HepG2 (cell line): ENCODE measurements around the gene DAGLB.

Experiments used
- ELF1 ChIP-seq: sonication (generic); formaldehyde crosslinking; IDR thresholded peaks from 2 replicates; pipeline ENCODE4 v1.4.0; 2020; ENCODE audit warnings: missing genetic modification reagents
- GABPA ChIP-seq, 2 experiments: IDR thresholded peaks; 2 replicates each; pipeline ENCODE4 v1.6.1; 2011 to 2016; ENCODE audit warnings: low read depth in 2 of 2, low read length in 1 of 2, missing biosample characterization in 1 of 2, missing genetic modification characterization in 1 of 2
- HDAC6 ChIP-seq: fragments of 200-600 bp; sonication (generic); IDR thresholded peaks from 2 replicates; pipeline ENCODE4 v1.7.0; 2017; ENCODE audit warnings: mild to moderate bottlenecking, antibody characterized with exemption, low read length, low read depth
- NFRKB ChIP-seq: fragments of 450-650 bp; IDR thresholded peaks from 2 replicates; pipeline ENCODE4 v1.6.1; 2017
- POLR2A ChIP-seq, 2 experiments: IDR thresholded peaks; 2 replicates each; pipeline ENCODE4 v1.6.1; 2011; ENCODE audit warnings: low read depth in 2 of 2, low read length in 2 of 2, mild to moderate bottlenecking in 1 of 2, moderate library complexity in 1 of 2; ENCODE audit not compliant: insufficient read depth in 1 of 2
- SRF ChIP-seq: IDR thresholded peaks from 2 replicates; pipeline ENCODE4 v1.6.1; 2011; ENCODE audit warnings: mild to moderate bottlenecking, low read depth, low read length, moderate library complexity
- STAG1 ChIP-seq: sonication (generic); formaldehyde crosslinking; IDR thresholded peaks from 2 replicates; pipeline ENCODE4 v1.4.0; 2020; ENCODE audit warnings: missing genetic modification reagents
- ZNF263 ChIP-seq: sonication (generic); formaldehyde crosslinking; IDR thresholded peaks from 2 replicates; pipeline ENCODE4 v1.4.0; 2020; ENCODE audit warnings: missing genetic modification reagents
- ZNF549 ChIP-seq: sonication (generic); formaldehyde crosslinking; IDR thresholded peaks from 2 replicates; pipeline ENCODE4 v1.5.0; 2020; ENCODE audit warnings: missing genetic modification reagents
- TF ChIP-seq, protein P1 (sequence below): sonication (generic); formaldehyde crosslinking; IDR thresholded peaks from 2 replicates; pipeline ENCODE4 v1.5.0; 2020; ENCODE audit warnings: mild to moderate bottlenecking, missing genetic modification reagents, moderate library complexity
- TF ChIP-seq, protein P2 (sequence below): sonication (generic); formaldehyde crosslinking; IDR thresholded peaks from 2 replicates; pipeline ENCODE4 v1.4.0; 2020; ENCODE audit warnings: missing genetic modification reagents
- TF ChIP-seq, protein P3 (sequence below): sonication (generic); formaldehyde crosslinking; IDR thresholded peaks from 2 replicates; pipeline ENCODE4 v1.4.0; 2020; ENCODE audit warnings: missing genetic modification reagents, borderline replicate concordance

DNA sequence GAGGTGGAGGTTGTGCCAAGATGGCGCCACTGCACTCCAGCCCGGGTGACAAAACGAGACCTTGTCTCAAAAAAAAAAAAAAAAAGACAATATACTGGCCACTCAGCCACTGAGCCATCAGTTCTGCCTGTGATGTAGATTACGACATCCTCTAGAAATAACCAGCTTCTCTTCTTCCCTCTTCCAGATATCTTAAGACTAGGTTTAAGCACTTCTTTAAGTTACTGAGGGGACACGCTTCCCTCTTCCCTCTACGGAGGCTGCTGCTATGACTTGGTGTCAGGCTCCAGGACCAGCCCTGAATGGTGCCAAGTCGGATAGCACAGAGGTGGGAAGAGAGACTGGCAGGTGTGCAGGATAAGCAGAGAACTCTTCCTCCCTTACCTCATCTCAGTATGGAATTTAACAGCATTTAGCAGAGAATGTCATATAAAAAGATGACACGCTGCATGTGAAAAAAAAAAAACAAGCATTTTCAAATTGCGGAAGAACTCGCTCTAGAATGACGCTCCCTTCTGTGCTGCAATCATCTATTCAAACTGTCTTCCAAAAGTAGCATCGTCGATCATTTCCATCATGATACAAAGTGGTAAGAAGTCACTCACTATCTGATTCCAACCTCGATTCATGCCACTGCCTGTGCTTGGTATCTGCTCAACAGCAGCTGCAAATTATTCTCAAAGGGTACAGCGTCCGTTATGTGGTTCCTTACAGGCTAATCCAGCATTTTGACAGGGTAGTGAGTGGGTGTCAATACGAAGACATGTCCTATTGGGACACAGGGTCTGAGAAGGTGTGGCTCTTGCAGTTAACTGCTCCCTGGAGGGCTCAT is 13.8 kb downstream of the DAGLB start:
- TF ChIP-seq, protein P1, sequence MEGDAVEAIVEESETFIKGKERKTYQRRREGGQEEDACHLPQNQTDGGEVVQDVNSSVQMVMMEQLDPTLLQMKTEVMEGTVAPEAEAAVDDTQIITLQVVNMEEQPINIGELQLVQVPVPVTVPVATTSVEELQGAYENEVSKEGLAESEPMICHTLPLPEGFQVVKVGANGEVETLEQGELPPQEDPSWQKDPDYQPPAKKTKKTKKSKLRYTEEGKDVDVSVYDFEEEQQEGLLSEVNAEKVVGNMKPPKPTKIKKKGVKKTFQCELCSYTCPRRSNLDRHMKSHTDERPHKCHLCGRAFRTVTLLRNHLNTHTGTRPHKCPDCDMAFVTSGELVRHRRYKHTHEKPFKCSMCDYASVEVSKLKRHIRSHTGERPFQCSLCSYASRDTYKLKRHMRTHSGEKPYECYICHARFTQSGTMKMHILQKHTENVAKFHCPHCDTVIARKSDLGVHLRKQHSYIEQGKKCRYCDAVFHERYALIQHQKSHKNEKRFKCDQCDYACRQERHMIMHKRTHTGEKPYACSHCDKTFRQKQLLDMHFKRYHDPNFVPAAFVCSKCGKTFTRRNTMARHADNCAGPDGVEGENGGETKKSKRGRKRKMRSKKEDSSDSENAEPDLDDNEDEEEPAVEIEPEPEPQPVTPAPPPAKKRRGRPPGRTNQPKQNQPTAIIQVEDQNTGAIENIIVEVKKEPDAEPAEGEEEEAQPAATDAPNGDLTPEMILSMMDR (CRISPR knock-in tag): no peak
- TF ChIP-seq STAG1: no peak
- no peak for TF ChIP-seq POLR2A (IDR thresholded peaks at IDR 0.05; ENCODE audit: insufficient read depth in 1 of 2, low read depth in 2 of 2, low read length in 2 of 2)
- no peak for TF ChIP-seq ZNF263 (CRISPR knock-in tag)
- TF ChIP-seq NFRKB: no peak
- no peak for TF ChIP-seq GABPA (IDR thresholded peaks at IDR 0.05; ENCODE audit: low read depth, low read length)
- no peak for TF ChIP-seq GABPA (CRISPR knock-in tag; IDR thresholded peaks at IDR 0.05; ENCODE audit: low read depth)
- TF ChIP-seq, protein P2, sequence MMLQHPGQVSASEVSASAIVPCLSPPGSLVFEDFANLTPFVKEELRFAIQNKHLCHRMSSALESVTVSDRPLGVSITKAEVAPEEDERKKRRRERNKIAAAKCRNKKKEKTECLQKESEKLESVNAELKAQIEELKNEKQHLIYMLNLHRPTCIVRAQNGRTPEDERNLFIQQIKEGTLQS (CRISPR knock-in tag): no peak
- TF ChIP-seq ZNF549 (CRISPR knock-in tag): no peak
- no peak for TF ChIP-seq HDAC6
- TF ChIP-seq, protein P3, sequence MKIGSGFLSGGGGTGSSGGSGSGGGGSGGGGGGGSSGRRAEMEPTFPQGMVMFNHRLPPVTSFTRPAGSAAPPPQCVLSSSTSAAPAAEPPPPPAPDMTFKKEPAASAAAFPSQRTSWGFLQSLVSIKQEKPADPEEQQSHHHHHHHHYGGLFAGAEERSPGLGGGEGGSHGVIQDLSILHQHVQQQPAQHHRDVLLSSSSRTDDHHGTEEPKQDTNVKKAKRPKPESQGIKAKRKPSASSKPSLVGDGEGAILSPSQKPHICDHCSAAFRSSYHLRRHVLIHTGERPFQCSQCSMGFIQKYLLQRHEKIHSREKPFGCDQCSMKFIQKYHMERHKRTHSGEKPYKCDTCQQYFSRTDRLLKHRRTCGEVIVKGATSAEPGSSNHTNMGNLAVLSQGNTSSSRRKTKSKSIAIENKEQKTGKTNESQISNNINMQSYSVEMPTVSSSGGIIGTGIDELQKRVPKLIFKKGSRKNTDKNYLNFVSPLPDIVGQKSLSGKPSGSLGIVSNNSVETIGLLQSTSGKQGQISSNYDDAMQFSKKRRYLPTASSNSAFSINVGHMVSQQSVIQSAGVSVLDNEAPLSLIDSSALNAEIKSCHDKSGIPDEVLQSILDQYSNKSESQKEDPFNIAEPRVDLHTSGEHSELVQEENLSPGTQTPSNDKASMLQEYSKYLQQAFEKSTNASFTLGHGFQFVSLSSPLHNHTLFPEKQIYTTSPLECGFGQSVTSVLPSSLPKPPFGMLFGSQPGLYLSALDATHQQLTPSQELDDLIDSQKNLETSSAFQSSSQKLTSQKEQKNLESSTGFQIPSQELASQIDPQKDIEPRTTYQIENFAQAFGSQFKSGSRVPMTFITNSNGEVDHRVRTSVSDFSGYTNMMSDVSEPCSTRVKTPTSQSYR (CRISPR knock-in tag): no peak
- no peak for TF ChIP-seq SRF
- no peak for TF ChIP-seq ELF1 (CRISPR knock-in tag)
